ENCODE data around the gene TBC1D2. TPM values are rescaled to one million over a fixed set of nuclear protein-coding genes. Genes with fewer than 3 reads are reported as not detected.

TBC1D2 gene
- total and polyA plus RNA-seq, 2 of the 13 experiments (the other 11 are each of a cell fraction or from before 2014, with no cell fraction given), result 2.0 to 2.8 TPM

GRCh38 chr9:98162613-98163012 lies 92.8 kb downstream of the TBC1D2 start:
- H3K4me1 ChIP-seq (ENCODE audit: insufficient read depth, low read length), result peaks cover 49% of the 10 kb centered on the region
- peaks cover 28% of the 10 kb centered on the region for H3K79me2 ChIP-seq (ENCODE audit: insufficient read depth, low read length)
- DNase-seq (ENCODE audit: low spot score) (no peak), ATAC-seq (no peak), FAIRE-seq (no peak)
- H3K9ac ChIP-seq (ENCODE audit: insufficient read depth, low read depth, low read length), result no peak overlapping the region
- H2AFZ ChIP-seq (ENCODE audit: low read length), result no peak overlapping the region
- WGBS (ENCODE audit: low lambda C conversion rate), result 97% methylated on average over 12 of the region's 12 CpGs
- no peak overlapping the region for H3K27ac ChIP-seq (ENCODE audit: extremely low read length, insufficient read depth, low read length)
- no peak overlapping the region for H3K4me3 ChIP-seq (replicated peaks in 1 of 3; ENCODE audit: insufficient read depth in 1 of 3, low read depth in 2 of 3, low read length in 3 of 3)
- intact Hi-C loops (cut with micrococcal nuclease; ENCODE audit: unreplicated experiment), result loop anchor here (10.0 kb wide), 1 partner anchor 48 kb away; the partner anchor contains the start of gene TRIM14
- no peaks in the 10 kb centered on the region for H3K9me3 ChIP-seq (ENCODE audit: low read length)
- BruUV-seq (replicated peaks), result no TSS peak
- ChIA-PET POLR2A (interaction anchor here (1.4 kb wide), 1 partner anchor 20 kb away, joined by 3 read pairs; no protein-coding TSS in a partner anchor), CTCF (ENCODE audit: low intra/inter-chr PET ratio, low total read pairs) (no interaction called here)
- in situ Hi-C loops (cut with HindIII; ENCODE audit: extremely low pct_ligation_motif_present, low pct_unique_long_range_greater_than_20kb), result no loop called here
- TF ChIP-seq ZFYVE20 (CRISPR knock-in tag; IDR thresholded peaks at IDR 0.05; ENCODE audit: borderline replicate concordance, low read depth), result no peak
- no peak for TF ChIP-seq NCOA5 (CRISPR knock-in tag; IDR thresholded peaks at IDR 0.05)
- no peak for TF ChIP-seq ZBTB7A (CRISPR knock-in tag; IDR thresholded peaks at IDR 0.05)
- TF ChIP-seq RBM39 (IDR thresholded peaks at IDR 0.05; ENCODE audit: low read depth, low read length, poor library complexity, severe bottlenecking), result no peak
- TF ChIP-seq ZBTB44 (CRISPR knock-in tag; IDR thresholded peaks at IDR 0.05), result no peak
- no peak for TF ChIP-seq MTF1 (CRISPR knock-in tag; IDR thresholded peaks at IDR 0.05)
- no peak for TF ChIP-seq MAZ (IDR thresholded peaks at IDR 0.05; ENCODE audit: borderline replicate concordance, low read depth, low read length)
- no peak for TF ChIP-seq MAZ (CRISPR knock-in tag; IDR thresholded peaks at IDR 0.05; ENCODE audit: low read depth)
- TF ChIP-seq REXO4 (CRISPR knock-in tag; IDR thresholded peaks at IDR 0.05; ENCODE audit: borderline replicate concordance), result no peak
- TF ChIP-seq THYN1 (CRISPR knock-in tag; IDR thresholded peaks at IDR 0.05; ENCODE audit: borderline replicate concordance, low read depth), result no peak
- TF ChIP-seq STAG1 (CRISPR knock-in tag; IDR thresholded peaks at IDR 0.05), result no peak
- TF ChIP-seq ZNF225 (CRISPR knock-in tag; IDR thresholded peaks at IDR 0.05), result no peak
- TF ChIP-seq MIER2 (CRISPR knock-in tag; IDR thresholded peaks at IDR 0.05), result no peak
- no peak for TF ChIP-seq ZSCAN25 (CRISPR knock-in tag; IDR thresholded peaks at IDR 0.05)
- no peak for TF ChIP-seq TBX2 (CRISPR knock-in tag; IDR thresholded peaks at IDR 0.05; ENCODE audit: borderline replicate concordance)
- no peak for TF ChIP-seq ZFP82 (CRISPR knock-in tag; IDR thresholded peaks at IDR 0.05; ENCODE audit: borderline replicate concordance)
- TF ChIP-seq ZNF713 (CRISPR knock-in tag; IDR thresholded peaks at IDR 0.05), result no peak
- no peak for TF ChIP-seq POGK (CRISPR knock-in tag; conservative IDR thresholded peaks at IDR 0.05)
- no peak for TF ChIP-seq CSRNP1 (CRISPR knock-in tag; IDR thresholded peaks at IDR 0.05)
- TF ChIP-seq PLRG1 (conservative IDR thresholded peaks at IDR 0.05), result no peak
- no peaks in the 10 kb centered on the region for H3K27me3 ChIP-seq (ENCODE audit: control insufficient read depth in 1 of 2, insufficient read depth in 2 of 2, low read length in 2 of 2)
- H3K36me3 ChIP-seq (replicated peaks in 1 of 2; ENCODE audit: control insufficient read depth in 1 of 2, insufficient read depth in 2 of 2, low read length in 2 of 2), result 0 out of 5 replicates have a peak, but pooled peaks cover 0 to under 1% of the 10 kb centered on the region in 2 experiments
- H3K4me2 ChIP-seq (ENCODE audit: low read depth, low read length), result no peak overlapping the region
- H4K20me1 ChIP-seq (ENCODE audit: insufficient read depth, low read length), result no peaks in the 10 kb centered on the region

Data from HepG2 (cell line).